Measurements from ENCODE around the gene SASH3.

DNA sequence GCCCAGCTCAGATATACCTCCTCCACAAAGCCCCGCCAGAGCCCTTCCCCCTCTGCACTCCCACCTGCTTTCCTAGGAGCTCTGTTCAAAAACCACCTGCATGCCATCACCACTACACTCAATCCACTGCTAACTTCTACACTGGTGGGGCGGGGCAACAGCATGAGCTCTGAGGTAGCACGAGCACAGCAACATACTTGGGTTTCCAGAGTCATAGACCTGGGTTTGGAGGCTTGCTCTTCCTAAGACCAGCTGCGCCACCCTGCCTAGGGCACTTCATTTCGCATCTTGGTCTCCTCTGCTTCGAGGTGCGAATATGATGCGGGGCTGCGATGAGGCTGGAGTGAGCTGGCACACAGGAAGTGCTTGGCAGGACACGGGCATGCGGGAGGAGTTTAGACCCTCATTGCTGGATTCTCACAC lies 3.6 kb downstream of the SASH3 start:
- TF ChIP-seq CTCF (IDR thresholded peaks at IDR 0.05) (no peak), POLR2A (IDR thresholded peaks at IDR 0.05) (no peak), POLR2AphosphoS5 (IDR thresholded peaks at IDR 0.05) (no peak)
